ENCODE results near the gene SPTLC3.

GRCh38 chr20:13046409-13046808 is 37.6 kb downstream of the SPTLC3 start:
- TF ChIP-seq GATA3 (IDR thresholded peaks at IDR 0.05; ENCODE audit: low read depth, low read length) (no peak), GATA2 (IDR thresholded peaks at IDR 0.05; ENCODE audit: low read depth, low read length) (no peak)

Data from SH-SY5Y (cell line).